ENCODE measurements around the gene CCNY. TPM values are rescaled to one million over a fixed set of nuclear protein-coding genes. Genes with fewer than 3 reads are reported as not detected.

CCNY gene
- total and polyA plus RNA-seq, 8 donors, result 5.8 to 99.6 (median 37.7) TPM

DNA sequence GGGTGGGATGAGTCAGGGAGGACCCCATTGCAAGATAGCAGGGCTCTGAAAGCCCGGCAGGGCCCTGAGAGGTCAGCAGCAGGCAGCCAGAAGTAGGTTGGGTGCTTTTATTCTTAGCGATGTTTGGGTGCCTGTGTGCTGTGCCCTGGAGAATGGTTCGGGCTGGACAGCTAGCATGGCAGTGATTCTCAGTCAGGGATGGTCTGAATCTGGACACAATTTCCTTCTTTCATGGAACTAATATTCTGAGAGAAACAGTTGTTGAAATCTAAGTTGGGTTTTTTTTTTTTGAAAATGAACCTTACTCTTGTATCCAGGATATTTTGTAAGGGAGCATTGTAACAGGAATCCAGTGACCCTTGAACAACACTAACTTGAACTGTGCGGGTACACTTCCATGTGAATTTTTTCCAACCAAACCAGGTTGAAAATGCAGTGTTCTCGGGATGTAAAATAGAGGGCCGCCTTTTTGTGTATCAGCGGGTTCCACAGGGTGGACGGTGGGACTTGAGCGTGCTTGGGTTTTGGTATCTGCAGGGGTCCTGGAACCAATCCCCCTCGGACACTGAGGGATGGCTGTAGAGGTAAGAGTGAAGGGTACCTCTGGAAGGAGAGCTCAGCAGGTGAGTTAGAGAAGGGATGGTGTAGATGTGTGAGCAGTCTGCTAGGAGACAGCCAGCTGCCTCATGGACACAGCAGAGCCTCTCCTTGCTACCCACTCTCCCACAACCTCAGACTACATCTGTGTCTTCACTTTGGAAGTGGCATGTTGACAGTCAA, 12.5 kb downstream of the CCNY start:
- Histone ChIP-seq H3K4me1 (peaks cover 46 to 89% (median 67%) of the 10 kb centered on the region in 4 donors), H3K9me3 (no peaks in the 10 kb centered on the region), H3K27ac (no peak overlapping the region), H3K27me3 (no peaks in the 10 kb centered on the region), H3K4me3 (no peak overlapping the region), H3K36me3 (no peaks in the 10 kb centered on the region)
- DNase-seq, result no peak
- no peak for TF ChIP-seq POLR2A (IDR thresholded peaks at IDR 0.05)
- TF ChIP-seq POLR2AphosphoS5 (IDR thresholded peaks at IDR 0.05), result no peak
- TF ChIP-seq, protein P1, sequence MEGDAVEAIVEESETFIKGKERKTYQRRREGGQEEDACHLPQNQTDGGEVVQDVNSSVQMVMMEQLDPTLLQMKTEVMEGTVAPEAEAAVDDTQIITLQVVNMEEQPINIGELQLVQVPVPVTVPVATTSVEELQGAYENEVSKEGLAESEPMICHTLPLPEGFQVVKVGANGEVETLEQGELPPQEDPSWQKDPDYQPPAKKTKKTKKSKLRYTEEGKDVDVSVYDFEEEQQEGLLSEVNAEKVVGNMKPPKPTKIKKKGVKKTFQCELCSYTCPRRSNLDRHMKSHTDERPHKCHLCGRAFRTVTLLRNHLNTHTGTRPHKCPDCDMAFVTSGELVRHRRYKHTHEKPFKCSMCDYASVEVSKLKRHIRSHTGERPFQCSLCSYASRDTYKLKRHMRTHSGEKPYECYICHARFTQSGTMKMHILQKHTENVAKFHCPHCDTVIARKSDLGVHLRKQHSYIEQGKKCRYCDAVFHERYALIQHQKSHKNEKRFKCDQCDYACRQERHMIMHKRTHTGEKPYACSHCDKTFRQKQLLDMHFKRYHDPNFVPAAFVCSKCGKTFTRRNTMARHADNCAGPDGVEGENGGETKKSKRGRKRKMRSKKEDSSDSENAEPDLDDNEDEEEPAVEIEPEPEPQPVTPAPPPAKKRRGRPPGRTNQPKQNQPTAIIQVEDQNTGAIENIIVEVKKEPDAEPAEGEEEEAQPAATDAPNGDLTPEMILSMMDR (IDR thresholded peaks at IDR 0.05), result no peak
- TF ChIP-seq EP300 (IDR thresholded peaks at IDR 0.05), result no peak
- intact Hi-C loops (cut with DNase I; ENCODE audit: low total_unique reads), result no loop called here
- 87 to 94% (median 90%) methylated on average over 10 of the region's 10 CpGs for WGBS, 5 donors

DNA sequence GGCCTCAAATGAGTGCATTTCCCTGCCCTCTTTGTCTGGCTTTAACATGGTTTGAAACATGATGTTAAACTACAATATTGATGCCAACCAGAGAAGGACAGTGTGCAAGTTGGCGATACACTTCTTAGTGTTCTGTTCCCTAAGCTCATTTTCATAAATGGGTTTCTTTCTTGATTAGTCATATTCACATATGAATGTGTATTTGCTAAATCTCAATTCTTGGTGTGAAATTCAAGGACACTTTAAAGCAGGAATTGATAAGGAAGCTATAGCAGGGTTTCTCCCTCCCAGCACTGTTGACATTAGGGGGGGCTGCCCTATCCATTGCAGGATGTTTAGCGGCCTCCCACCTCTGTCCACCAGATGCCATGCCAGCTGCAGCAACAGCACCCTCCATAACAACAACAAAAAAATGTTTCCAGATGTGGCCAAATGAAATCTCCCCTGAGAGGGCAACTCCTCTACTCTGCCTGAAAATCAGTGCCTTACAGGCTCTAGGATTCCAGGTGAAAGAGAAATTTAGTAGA, 13.1 kb downstream of the CCNY start:
- WGBS, 5 donors, result 52 to 73% (median 62%) methylated on average over 2 of the region's 2 CpGs
- H3K27me3 ChIP-seq, result no peaks in the 10 kb centered on the region
- H3K36me3 ChIP-seq, result no peaks in the 10 kb centered on the region
- no peak for DNase-seq
- TF ChIP-seq EP300 (IDR thresholded peaks at IDR 0.05), result no peak
- TF ChIP-seq POLR2A (IDR thresholded peaks at IDR 0.05), result no peak
- TF ChIP-seq POLR2AphosphoS5 (IDR thresholded peaks at IDR 0.05), result no peak
- TF ChIP-seq, protein P1 (IDR thresholded peaks at IDR 0.05), result no peak
- peaks cover 50 to 89% (median 68%) of the 10 kb centered on the region in 4 donors for H3K4me1 ChIP-seq
- no peaks in the 10 kb centered on the region for H3K9me3 ChIP-seq
- intact Hi-C loops (cut with DNase I; ENCODE audit: low total_unique reads), result no loop called here
- no peak overlapping the region for H3K4me3 ChIP-seq
- H3K27ac ChIP-seq, result no peak overlapping the region

DNA sequence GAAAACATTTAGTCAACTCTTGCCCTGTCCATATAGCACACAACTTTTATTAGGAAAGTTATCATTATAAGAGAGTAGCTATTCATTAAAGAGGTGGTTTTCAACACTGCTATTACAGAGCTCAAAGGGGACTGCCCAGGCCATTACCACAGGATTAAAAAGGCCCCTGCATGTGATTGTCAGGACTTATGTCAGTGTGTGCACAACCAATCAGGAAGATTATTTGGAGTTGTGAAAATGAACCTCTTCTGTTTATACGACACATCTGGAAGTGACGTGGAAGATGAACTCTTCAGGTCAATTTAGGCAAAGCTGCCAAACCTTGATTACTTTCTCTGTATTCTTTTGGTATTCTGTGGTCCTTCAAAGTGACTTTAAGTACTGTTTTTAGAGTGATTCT, 14.7 kb downstream of the CCNY start:
- no peaks in the 10 kb centered on the region for H3K9me3 ChIP-seq
- H3K27ac ChIP-seq, result no peak overlapping the region
- peaks cover 46 to 90% (median 68%) of the 10 kb centered on the region in 4 donors for H3K4me1 ChIP-seq
- TF ChIP-seq EP300 (IDR thresholded peaks at IDR 0.05) (no peak), POLR2A (IDR thresholded peaks at IDR 0.05) (no peak), POLR2AphosphoS5 (IDR thresholded peaks at IDR 0.05) (no peak)
- TF ChIP-seq, protein P1 (IDR thresholded peaks at IDR 0.05), result no peak
- intact Hi-C loops (cut with DNase I; ENCODE audit: low total_unique reads), result no loop called here
- H3K36me3 ChIP-seq, result no peaks in the 10 kb centered on the region
- no peaks in the 10 kb centered on the region for H3K27me3 ChIP-seq
- WGBS, 5 donors, result 44 to 59% (median 49%) methylated on average over 2 of the region's 2 CpGs
- DNase-seq, result no peak
- H3K4me3 ChIP-seq, result no peak overlapping the region

DNA sequence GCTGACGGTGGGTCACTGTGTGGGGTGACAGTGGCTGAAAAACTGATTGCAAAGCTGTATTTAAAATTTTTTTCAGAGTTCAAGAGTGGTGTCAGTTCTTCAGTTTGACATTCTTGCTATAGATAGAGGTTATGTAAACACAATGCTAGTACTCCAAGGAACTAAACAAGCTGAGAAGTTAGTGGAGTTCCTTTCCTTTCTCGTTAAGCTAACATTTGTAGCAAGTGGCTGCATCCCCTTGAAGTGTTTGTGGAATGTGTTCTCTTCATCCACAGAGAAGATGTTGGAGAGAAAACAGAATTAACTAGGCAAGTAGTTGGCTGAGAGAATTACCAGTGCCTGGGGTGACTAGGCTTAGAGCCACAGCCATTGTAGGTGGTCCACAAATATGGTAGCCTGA, 15.8 kb downstream of the CCNY start:
- intact Hi-C loops (cut with DNase I; ENCODE audit: low total_unique reads), result no loop called here
- 41 to 71% (median 48%) methylated on average over 2 of the region's 2 CpGs for WGBS, 5 donors
- H3K9me3 ChIP-seq, result no peaks in the 10 kb centered on the region
- no peaks in the 10 kb centered on the region for H3K36me3 ChIP-seq
- no peaks in the 10 kb centered on the region for H3K27me3 ChIP-seq
- H3K4me3 ChIP-seq, result no peak overlapping the region
- TF ChIP-seq, protein P1 (IDR thresholded peaks at IDR 0.05), result no peak
- TF ChIP-seq POLR2AphosphoS5 (IDR thresholded peaks at IDR 0.05) (no peak), POLR2A (IDR thresholded peaks at IDR 0.05) (no peak), EP300 (IDR thresholded peaks at IDR 0.05) (no peak)
- H3K27ac ChIP-seq, result no peak overlapping the region
- H3K4me1 ChIP-seq, result peaks cover 37 to 90% (median 66%) of the 10 kb centered on the region in 4 donors
- DNase-seq, result no peak
